ENCODE data around the gene GALNT10.

DNA sequence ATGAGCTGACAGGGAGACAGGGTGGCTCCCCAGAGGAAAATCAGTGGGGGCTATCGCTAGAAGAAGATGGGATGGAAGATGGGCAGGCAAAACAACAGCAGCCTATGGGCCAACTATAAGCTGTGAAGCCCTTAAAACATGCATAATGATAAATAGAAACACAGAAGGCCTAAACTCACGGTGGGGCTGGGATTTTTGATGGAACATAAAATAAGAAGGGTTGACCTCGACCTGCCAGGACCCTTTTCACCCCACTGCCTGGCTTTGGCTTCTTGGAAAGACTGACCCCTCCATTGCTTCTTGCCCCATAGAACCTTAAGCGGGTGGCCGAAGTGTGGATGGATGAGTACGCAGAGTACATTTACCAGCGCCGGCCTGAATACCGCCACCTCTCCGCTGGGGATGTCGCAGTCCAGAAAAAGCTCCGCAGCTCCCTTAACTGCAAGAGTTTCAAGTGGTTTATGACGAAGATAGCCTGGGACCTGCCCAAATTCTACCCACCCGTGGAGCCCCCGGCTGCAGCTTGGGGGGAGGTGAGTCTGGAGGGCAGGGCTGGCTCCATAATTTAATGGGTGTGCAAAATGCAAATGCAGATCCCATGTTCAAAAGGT lies 218.8 kb downstream of the GALNT10 start:
- TF ChIP-seq, protein P1, sequence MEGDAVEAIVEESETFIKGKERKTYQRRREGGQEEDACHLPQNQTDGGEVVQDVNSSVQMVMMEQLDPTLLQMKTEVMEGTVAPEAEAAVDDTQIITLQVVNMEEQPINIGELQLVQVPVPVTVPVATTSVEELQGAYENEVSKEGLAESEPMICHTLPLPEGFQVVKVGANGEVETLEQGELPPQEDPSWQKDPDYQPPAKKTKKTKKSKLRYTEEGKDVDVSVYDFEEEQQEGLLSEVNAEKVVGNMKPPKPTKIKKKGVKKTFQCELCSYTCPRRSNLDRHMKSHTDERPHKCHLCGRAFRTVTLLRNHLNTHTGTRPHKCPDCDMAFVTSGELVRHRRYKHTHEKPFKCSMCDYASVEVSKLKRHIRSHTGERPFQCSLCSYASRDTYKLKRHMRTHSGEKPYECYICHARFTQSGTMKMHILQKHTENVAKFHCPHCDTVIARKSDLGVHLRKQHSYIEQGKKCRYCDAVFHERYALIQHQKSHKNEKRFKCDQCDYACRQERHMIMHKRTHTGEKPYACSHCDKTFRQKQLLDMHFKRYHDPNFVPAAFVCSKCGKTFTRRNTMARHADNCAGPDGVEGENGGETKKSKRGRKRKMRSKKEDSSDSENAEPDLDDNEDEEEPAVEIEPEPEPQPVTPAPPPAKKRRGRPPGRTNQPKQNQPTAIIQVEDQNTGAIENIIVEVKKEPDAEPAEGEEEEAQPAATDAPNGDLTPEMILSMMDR (IDR thresholded peaks at IDR 0.05; ENCODE audit: poor library complexity), result no peak
- no peak for TF ChIP-seq EZH2 (IDR thresholded peaks at IDR 0.05; ENCODE audit: borderline replicate concordance)
- TF ChIP-seq EZH2phosphoT487 (IDR thresholded peaks at IDR 0.05; ENCODE audit: low read depth, severe bottlenecking, unreplicated experiment), result no peak
